ENCODE results near the gene DMD.

DNA sequence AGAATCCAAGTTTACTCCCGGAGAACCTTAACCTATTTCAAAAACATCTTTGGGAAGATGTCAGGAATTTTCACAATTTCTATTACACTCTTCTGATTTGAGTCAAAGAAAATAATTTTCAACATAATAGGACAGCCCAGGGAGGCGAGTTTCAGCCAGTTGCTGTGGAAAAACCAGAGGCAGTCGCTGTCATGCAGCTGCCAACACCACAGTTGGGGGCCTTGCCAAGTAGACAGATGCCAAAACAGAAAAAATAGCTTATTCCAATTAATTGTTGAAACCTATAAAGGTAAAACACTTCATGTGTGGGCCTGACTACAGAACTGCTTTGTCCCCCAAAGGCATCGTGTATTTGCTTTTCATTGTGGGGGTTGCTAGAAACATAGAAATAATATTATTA lies 225.8 kb downstream of the DMD start:
- TF ChIP-seq, protein P1, sequence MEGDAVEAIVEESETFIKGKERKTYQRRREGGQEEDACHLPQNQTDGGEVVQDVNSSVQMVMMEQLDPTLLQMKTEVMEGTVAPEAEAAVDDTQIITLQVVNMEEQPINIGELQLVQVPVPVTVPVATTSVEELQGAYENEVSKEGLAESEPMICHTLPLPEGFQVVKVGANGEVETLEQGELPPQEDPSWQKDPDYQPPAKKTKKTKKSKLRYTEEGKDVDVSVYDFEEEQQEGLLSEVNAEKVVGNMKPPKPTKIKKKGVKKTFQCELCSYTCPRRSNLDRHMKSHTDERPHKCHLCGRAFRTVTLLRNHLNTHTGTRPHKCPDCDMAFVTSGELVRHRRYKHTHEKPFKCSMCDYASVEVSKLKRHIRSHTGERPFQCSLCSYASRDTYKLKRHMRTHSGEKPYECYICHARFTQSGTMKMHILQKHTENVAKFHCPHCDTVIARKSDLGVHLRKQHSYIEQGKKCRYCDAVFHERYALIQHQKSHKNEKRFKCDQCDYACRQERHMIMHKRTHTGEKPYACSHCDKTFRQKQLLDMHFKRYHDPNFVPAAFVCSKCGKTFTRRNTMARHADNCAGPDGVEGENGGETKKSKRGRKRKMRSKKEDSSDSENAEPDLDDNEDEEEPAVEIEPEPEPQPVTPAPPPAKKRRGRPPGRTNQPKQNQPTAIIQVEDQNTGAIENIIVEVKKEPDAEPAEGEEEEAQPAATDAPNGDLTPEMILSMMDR (IDR thresholded peaks at IDR 0.05): no peak
- no peak for TF ChIP-seq POLR2A (IDR thresholded peaks at IDR 0.05)
